GM19023 (cell line): ENCODE data around the gene SPSB1.
A peak's percentile ranks its signal among the peaks of the same experiment; 100 is the strongest.

ENCODE experiments used
- ATAC-seq: cut with Tn5 transposase; IDR thresholded peaks from one replicate; pipeline ENCODE4 v1.9.1; 2021; ENCODE audit warnings: mild to moderate bottlenecking, moderate library complexity; ENCODE audit not compliant: unreplicated experiment

The SPSB1 gene

GRCh38 chr1:9258629-9259028 lies 34.1 kb upstream of the SPSB1 start:
- ATAC-seq, result no peak

GRCh38 chr1:9260059-9260766 lies 32.5 kb upstream of the SPSB1 start:
- ATAC-seq, result no peak

- ATAC-seq, result no peak
These were observed 31.2 kb upstream of the SPSB1 start for GRCh38 chr1:9261496-9261895.

- no peak for ATAC-seq
These were observed 30.4 kb upstream of the SPSB1 start for GRCh38 chr1:9262096-9262986.

GRCh38 chr1:9263276-9263855 lies 29.3 kb upstream of the SPSB1 start:
- ATAC-seq, result no peak

GRCh38 chr1:9263984-9264872 lies 28.5 kb upstream of the SPSB1 start:
- no peak for ATAC-seq

- no peak for ATAC-seq
These were observed 27.7 kb upstream of the SPSB1 start for GRCh38 chr1:9265037-9265436.

- ATAC-seq, result no peak
These were observed 26.7 kb upstream of the SPSB1 start for GRCh38 chr1:9265968-9266367.

GRCh38 chr1:9267352-9267686 lies 25.4 kb upstream of the SPSB1 start:
- no peak for ATAC-seq

GRCh38 chr1:9267827-9268581 lies 24.7 kb upstream of the SPSB1 start:
- no peak for ATAC-seq

GRCh38 chr1:9269078-9269501 lies 23.6 kb upstream of the SPSB1 start:
- no peak for ATAC-seq

GRCh38 chr1:9269721-9270120 lies 23.0 kb upstream of the SPSB1 start:
- ATAC-seq, result no peak

- ATAC-seq, result no peak
These were observed 22.3 kb upstream of the SPSB1 start for GRCh38 chr1:9270290-9270883.

GRCh38 chr1:9271283-9271682 lies 21.4 kb upstream of the SPSB1 start:
- no peak for ATAC-seq

- no peak for ATAC-seq
These were observed 20.7 kb upstream of the SPSB1 start for GRCh38 chr1:9271861-9272595.

GRCh38 chr1:9273177-9273576 lies 19.5 kb upstream of the SPSB1 start:
- ATAC-seq, result no peak

- ATAC-seq, result no peak
These were observed 17.5 kb upstream of the SPSB1 start for GRCh38 chr1:9275161-9275560.

GRCh38 chr1:9275567-9276034 lies 17.1 kb upstream of the SPSB1 start:
- ATAC-seq, result peak; percentile 81

- no peak for ATAC-seq
These were observed 14.6 kb upstream of the SPSB1 start for GRCh38 chr1:9278116-9278515.
